SK-N-MC (cell line): ENCODE data around the gene GLI3.

ENCODE experiments used
- EZH2 ChIP-seq: fragments of 200-600 bp; sonication (generic); IDR thresholded peaks from one replicate; pipeline ENCODE4 v1.6.1; 2017; ENCODE audit warnings: antibody characterized with exemption
- POLR2AphosphoS5 ChIP-seq: IDR thresholded peaks from 2 replicates; pipeline ENCODE4 v1.6.1; 2012; ENCODE audit warnings: mild to moderate bottlenecking, low read depth, low read length, borderline replicate concordance

DNA sequence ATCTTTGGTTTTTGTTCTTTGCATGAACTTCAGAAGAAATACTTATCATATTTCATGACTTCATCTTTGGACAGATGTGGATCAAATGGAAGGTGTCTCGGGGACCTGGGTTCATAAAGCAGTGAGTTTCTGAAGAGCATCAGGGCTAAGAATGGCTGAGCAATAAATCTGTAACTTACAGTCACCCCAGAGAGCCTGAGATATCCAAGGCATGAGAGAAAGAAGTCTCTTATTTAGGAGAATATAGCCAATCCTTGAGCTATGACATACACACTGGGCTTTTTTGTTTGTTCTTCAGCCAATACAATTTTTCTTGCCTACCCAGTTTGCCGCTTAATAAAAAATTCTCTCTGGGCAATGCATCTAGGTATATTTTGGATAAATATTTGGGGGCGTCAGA lies 281.6 kb downstream of the GLI3 start:
- TF ChIP-seq EZH2 (no peak), POLR2AphosphoS5 (no peak)
